HG03045 (cell line): ENCODE results near the gene SHC3.

Experiments used
- ATAC-seq: cut with Tn5 transposase; IDR thresholded peaks from one replicate; pipeline ENCODE4 v1.9.1; 2021; ENCODE audit warnings: mild to moderate bottlenecking, moderate library complexity; ENCODE audit not compliant: unreplicated experiment

Gene SHC3

DNA sequence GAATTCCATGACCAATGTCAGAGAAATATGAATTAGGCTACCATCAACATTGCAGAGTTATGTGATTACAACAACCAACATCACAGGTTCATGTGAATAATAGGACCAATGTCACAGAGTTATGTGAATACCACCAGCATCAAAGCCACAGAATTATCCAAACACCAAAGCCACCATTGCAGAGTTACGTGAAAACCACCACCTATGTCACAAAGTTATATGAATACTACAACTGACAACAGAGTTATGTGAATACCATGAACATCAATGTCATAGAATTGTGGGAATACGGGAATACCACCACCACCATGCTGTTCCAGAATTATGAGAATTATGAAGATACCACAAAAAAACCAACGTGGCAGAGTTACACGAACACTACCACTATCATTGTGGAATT, 64.8 kb downstream of the SHC3 start:
- no peak for ATAC-seq

DNA sequence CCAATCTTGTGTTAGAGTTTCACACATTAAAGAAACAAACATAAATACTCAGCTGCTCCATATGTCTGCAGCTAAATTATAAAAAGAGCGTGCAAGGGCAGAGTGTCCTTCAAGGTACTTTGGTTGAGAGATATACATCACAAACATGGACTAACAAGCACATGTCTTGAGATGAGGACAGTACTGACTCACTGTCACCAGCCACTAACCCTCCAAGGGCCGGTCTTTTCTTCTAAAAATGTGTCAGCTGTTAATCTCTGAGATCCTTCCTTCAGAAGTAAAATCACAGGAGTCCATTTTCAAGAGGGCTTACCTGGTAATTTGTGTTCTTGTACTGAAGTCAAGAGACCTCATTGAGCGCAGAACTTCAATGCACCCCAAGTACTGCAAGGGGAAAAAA, 66.4 kb downstream of the SHC3 start:
- ATAC-seq = no peak

DNA sequence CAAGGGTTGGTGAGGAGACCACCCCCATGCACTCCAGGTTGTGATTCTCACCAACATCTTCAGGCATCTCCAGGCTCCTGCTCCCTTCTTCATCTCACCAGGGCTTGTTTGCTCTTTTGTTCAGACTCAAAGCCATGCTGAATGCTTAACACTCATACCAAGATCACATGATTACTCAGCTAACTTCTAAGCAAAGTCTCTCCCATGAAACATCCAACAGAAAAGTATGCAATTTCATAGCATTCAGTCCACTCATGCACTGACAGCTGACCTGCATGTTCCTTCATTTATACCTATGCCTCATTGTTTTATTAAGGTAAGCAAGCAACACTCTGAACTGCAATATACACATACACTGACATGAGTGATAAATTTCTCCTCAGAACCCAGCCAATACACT, 69.0 kb downstream of the SHC3 start:
- ATAC-seq = no peak

- no peak for ATAC-seq
These were observed 71.2 kb downstream of the SHC3 start for GRCh38 chr9:89107406-89107805.

DNA sequence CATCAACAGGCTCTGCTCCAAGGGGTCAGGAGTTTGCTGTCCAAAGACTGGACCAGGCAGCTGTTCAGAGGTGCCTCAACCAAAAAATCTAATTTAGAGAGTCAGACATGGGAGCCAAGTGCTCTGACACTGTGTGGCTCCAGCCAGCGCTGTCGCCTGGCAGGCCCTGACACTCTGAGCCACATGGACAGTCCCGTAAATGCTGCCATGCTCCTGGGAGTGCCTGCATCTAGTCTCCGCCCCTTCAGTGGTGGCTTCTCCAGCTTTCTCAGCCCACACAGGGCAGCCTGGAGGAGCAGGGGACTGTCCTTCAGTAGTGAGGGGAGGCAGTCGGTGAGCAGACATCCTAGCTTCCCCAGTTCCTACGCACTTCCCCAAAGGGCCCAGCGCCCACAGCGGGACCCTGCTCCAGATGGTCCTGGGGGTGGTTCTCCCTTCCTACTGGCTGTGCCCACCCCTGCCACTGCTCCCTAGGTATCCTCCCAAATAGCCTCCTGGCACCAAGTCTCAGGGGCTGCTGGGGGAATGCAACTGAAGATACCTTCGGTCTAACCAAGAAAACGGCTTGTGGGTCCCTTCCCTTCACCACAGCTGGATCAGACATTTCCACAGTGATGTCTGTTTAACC, 72.3 kb downstream of the SHC3 start:
- no peak for ATAC-seq

DNA sequence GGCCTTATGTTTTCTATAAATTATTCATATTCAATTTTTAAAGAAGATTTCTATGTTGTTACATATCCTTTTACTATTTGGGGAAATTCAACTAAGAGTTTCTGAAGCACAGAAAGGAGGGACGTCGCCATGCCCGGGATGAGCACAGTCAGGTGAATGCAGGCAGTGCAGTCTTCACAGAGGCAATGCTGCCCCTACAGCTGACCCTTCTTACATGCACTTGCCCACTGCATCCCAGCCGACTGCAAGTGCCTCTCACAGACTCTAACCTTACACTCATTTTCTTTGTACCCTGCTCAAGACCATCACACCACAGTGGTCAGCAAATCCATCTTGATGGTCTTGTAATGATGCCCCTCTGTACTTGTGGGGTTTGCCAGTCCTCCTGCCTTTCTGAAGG, 73.8 kb downstream of the SHC3 start:
- no peak for ATAC-seq

DNA sequence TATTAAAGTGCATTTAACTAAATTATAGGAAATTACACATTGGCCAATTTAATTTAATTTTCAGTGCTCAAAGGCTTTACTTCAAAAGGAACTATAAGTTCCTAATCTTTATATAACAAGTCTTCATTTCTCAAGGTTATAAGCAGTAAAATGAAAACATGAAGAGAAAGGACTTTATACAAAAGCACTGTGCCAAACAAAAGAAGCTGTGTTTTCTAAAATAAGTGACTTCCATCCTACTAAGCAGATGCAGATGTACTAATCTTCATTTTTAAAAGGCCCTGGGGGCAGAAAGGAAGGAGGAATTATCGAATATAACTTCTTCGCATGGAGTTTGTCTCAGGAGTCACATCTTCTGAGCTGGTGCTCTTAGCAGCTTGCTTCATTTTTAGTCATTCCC, 81.4 kb downstream of the SHC3 start:
- no peak for ATAC-seq

DNA sequence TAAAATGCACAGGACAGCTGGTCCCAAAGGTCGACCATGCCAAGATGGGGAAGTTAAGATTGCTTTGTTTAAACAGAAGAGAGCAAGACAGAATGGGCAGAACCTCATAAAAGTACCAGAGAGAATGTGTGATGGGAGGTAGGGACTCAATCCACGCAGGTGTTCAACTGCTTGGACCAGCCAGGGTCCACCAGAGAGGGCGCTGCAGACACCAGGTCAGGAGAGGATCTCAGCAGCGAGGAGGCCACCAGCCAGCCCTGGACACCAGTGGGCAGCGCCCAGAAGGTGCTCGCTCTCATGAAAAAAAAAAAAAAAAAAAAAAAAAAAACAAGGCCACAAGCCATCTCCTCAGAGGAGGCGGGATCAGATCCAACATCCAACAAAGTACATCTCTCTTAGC, 81.8 kb downstream of the SHC3 start:
- no peak for ATAC-seq

- ATAC-seq = no peak
These were observed 82.7 kb downstream of the SHC3 start for GRCh38 chr9:89095761-89096528.

- ATAC-seq = no peak
These were observed 85.2 kb downstream of the SHC3 start for GRCh38 chr9:89093201-89093975.

GRCh38 chr9:89089176-89089575, 89.4 kb downstream of the SHC3 start:
- no peak for ATAC-seq

DNA sequence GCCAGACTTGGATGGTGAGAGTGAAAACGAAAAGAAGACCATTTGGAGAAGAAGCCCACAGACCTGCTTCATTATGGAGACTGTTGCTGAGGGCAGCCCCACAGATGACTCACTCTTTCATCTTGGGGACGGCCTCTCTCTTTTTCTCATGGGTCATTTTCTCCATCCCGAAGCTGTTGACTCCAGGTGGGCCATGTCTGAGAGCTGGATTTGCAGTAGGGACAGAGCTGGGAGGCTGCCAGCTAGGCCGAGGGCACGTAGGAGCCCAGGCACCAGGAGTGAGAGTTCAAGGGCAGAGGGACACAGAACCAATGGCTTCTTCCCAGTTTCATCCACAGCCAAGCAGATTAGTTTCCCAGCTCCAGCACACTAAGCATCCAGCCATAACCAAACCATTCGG, 95.0 kb downstream of the SHC3 start:
- ATAC-seq = no peak

GRCh38 chr9:89080193-89080592, 98.4 kb downstream of the SHC3 start:
- no peak for ATAC-seq

GRCh38 chr9:89079391-89079790, 99.2 kb downstream of the SHC3 start:
- no peak for ATAC-seq

DNA sequence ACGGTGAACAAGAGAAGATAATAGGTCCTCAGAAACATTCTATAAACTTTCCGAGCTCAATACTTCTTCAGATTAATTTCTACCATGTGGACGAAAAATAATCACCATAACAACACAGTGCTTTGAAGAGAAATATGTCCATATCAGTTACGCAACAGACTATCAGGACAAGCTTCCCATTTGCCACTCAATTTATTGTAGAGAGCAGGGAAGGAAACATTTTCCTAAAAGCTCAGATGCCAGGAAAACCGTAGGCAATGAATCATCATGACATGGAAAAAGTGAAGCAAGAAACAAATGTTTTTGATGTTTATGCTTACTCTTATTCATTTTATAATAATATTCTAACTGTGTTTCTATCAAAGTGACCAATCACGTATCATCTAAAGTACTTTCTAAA, 99.8 kb downstream of the SHC3 start:
- no peak for ATAC-seq

DNA sequence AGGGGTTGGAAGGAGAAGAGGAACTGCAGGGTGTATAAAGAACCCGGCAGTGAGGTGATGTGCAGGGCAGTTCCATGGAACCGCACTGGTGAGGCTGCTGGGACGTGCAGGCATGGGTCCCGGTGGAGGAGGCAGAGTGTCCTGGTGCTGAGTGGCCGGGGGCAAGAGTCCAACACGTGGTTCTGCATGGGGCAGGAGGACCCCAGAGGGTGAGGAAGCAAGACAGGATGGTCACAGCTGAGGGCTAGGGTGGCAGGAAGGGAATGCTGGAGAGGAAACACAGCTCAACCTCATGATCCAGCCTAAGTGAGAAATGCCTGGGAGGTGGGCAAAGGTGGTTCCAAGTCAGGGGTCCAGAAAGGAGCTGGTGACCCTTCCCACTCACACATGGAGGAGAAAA, 100.2 kb downstream of the SHC3 start:
- no peak for ATAC-seq

DNA sequence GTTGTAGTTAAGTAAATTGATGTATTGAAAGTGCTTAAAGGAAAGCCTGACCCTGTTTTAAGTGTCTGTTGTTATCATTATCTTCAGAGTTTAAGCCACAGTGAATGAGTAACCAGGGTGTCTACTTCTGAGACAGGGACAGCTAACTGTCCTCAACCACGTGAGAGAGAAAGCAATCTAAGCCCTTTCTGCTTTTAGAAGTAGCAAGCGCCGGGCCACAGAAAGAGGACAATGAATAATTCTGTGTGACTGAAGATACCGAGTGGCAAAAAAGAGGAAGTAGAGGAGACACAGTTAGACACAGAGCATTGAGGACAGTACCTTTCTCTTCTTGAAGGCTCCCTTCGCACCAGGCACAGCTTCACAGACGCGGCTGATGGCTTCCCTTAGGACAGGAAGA, 101.1 kb downstream of the SHC3 start:
- ATAC-seq = no peak

- ATAC-seq = no peak
These were observed 105.2 kb downstream of the SHC3 start for GRCh38 chr9:89073397-89073796.

DNA sequence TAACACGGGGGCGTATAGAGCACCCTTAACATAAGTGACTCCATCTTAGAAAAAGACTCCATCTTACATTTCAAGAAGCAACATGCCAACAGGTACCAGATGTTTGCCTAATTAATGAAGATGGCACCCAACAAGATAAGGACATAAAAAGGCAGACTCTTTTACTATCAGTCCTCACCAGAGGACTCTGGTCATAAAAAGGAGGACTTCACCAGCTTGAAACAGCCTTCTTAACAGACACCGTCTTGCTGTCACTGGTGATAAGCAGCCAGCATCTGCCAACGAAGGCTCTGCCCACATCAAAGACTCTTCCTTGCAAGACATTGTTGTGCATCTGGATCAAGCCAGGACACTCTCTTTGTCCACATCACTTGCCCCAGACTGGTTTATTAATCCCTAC, 107.0 kb downstream of the SHC3 start:
- no peak for ATAC-seq

DNA sequence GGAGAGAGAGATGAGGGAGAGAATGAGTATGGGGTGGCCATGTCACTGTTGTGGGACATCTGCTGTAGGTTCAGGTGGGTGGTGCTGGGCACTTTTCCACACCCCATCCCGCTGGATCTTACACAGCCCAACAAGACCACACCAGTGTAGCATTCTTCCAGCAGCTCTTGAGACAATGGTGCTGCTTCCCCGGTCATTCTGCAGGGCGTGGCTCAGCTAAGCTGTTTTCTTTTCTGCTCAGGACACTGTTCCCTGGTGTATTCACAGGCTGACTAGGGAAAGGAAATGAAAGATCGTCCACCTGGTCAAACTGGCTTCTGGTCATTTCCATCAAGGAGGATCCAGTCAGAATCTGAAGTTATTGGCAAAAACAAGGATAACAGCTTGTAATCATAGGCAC, 111.8 kb downstream of the SHC3 start:
- ATAC-seq = no peak

DNA sequence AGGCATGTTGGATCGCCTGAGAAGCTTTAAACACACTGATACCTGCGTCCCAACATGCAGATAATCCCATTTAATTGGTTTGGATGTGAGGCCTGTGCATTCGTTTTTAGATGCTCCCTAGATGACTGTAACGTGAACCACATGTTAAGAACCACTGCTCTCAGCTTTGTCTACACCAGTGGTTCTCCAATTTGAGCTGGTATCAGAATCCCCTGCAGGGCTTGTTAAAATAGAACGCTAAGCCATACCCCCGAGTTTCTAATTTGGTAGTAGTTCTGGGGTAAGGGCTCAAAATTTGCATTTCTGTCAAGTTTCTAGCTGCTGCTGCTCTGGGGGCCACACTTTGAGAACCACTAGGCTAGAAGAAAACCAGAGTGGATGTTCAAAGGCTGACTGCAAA, 112.7 kb downstream of the SHC3 start:
- no peak for ATAC-seq

- ATAC-seq = no peak
These were observed 117.8 kb downstream of the SHC3 start for GRCh38 chr9:89060790-89061189.
